VCaP (cell line): ENCODE measurements around the gene CTNNA2.
A peak's percentile ranks its signal among the peaks of the same experiment; 100 is the strongest.

ENCODE experiments used
- H3K27ac ChIP-seq: fragments of 450-650 bp; 2 replicates; pipeline ENCODE4 v1.5.1; 2017
- CTCF ChIP-seq: fragments of 450-650 bp; conservative IDR thresholded peaks from 2 replicates; pipeline ENCODE4 v1.5.1; 2017; ENCODE audit warnings: mild to moderate bottlenecking, moderate library complexity

CTNNA2 gene

GRCh38 chr2:79862756-79863155 lies 349.9 kb downstream of the CTNNA2 start:
- no peak for TF ChIP-seq CTCF
- H3K27ac ChIP-seq, result no peak overlapping the region

DNA sequence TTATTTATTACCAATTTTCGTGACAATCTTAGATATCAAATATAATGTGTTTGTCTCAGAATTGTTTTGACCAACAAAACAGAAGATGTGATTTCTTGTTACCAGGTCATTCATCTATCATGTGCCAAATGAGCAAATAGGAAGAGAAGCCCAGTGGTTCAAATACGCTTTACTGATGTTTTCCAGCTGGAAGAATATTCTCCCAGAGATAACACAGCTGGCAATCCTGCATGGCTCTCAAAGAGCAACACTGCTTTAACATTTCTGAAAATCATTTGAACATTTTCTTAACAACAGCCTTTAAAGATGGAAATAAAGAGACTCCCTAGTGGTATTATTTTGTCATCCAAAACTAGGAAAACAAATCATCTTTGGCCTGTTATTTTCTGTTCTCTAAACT lies 359.8 kb downstream of the CTNNA2 start:
- no peak for TF ChIP-seq CTCF
- H3K27ac ChIP-seq, result no peak overlapping the region

- H3K27ac ChIP-seq, result no peak overlapping the region
- TF ChIP-seq CTCF, result no peak
Measured at GRCh38 chr2:79874015-79874414, 361.2 kb downstream of the CTNNA2 start.

DNA sequence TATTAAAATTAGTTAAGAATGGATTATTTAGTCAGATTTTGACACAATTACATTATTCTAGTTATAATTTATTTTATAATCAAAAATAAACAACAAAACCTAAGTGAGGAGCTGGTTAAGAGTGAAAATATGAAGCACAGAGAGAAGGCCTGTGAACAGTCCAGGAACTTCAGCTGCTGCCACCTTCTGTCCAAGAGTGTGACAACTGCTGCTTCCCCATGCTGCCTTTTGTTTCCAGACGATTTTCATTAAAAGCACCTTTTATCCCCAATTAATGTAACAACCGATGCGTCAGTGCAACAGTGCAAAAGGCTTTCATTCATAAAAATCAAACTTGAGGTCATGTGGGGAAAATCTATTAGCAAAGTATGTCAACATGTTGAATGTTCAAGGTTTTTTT lies 363.6 kb downstream of the CTNNA2 start:
- no peak overlapping the region for H3K27ac ChIP-seq
- peak; percentile 81 for TF ChIP-seq CTCF

DNA sequence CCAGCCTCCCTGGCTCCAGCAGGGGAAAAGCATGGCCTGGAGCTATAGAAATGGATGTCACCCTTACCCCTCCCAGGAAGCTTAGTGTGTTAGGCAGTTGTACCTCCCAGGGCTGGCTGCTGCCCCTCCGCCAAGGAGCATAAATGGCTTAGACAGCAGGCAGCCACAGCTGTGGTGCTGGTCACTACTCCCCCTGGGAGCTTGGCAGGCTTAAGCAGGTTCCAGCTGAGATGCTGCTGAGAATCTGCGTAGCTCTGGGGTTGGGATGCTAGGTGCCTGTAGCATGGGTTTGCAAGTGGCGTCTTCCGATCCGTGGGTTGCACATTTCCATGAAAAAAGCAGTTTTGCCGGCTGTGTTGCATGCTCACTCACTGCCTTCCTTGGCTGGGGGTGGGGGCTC lies 369.7 kb downstream of the CTNNA2 start:
- no peak overlapping the region for H3K27ac ChIP-seq
- TF ChIP-seq CTCF, result no peak

- TF ChIP-seq CTCF, result peak; percentile 72
- no peak overlapping the region for H3K27ac ChIP-seq
Measured at GRCh38 chr2:79887747-79888374, 375.0 kb downstream of the CTNNA2 start.

- peak overlapping the region; percentile 62 for H3K27ac ChIP-seq
- no peak for TF ChIP-seq CTCF
Measured at GRCh38 chr2:79892123-79892522, 379.3 kb downstream of the CTNNA2 start.

DNA sequence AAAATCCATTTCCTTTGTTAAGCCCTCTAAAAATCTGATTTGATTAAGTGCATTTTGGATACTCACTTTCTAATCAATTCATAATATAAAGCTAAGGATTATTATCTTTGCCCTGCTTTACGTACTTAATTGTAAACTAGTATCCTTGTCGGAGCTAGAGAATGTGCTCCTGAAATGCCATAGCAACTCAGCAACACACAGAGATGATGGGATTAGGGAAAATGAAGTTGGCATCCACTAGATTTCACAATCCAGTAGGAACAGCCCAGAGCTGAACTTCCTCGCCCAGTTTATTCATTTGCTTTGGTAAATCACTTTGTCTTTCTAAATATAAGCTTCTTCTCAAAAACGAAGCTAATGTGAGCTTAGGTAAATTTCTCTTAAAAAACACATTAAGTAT lies 386.3 kb downstream of the CTNNA2 start:
- no peak for TF ChIP-seq CTCF

More for the DNA sequence above, 386.3 kb downstream of the CTNNA2 start:
- no peak overlapping the region for H3K27ac ChIP-seq
